BLaER1 (cell line): Measurements from ENCODE around the gene RNU11.
"Not testable (repeated sequence)": the region's sequence is repeated elsewhere in the genome, so short reads cannot be mapped to it uniquely, and the experiment has no call there.

ENCODE experiments used
- H3K27ac ChIP-seq: shearing (Covaris generic); formaldehyde crosslinking; 2 replicates; pipeline ENCODE4 v1.8.1; 2022
- H3K27me3 ChIP-seq: shearing (Covaris generic); formaldehyde crosslinking; 2 replicates; pipeline ENCODE4 v1.8.1; 2022
- H3K36me3 ChIP-seq: shearing (Covaris generic); formaldehyde crosslinking; 2 replicates; pipeline ENCODE4 v1.8.1; 2022
- H3K4me1 ChIP-seq: shearing (Covaris generic); formaldehyde crosslinking; 2 replicates; pipeline ENCODE4 v1.8.1; 2022
- H3K4me2 ChIP-seq: shearing (Covaris generic); formaldehyde crosslinking; 2 replicates; pipeline ENCODE4 v1.8.1; 2022
- H3K4me3 ChIP-seq: shearing (Covaris generic); formaldehyde crosslinking; 2 replicates; pipeline ENCODE4 v1.8.1; 2022
- H3K9ac ChIP-seq: shearing (Covaris generic); formaldehyde crosslinking; 2 replicates; pipeline ENCODE4 v1.8.1; 2022
- H3K9me3 ChIP-seq: shearing (Covaris generic); formaldehyde crosslinking; 2 replicates; pipeline ENCODE4 v1.8.1; 2022
- H4K20me1 ChIP-seq: shearing (Covaris generic); formaldehyde crosslinking; 2 replicates; pipeline ENCODE4 v1.8.1; 2022
- Cebpa-rat ChIP-seq: shearing (Covaris generic); IDR thresholded peaks from 2 replicates; pipeline ENCODE4 v1.8.1; 2022

RNU11 gene

DNA sequence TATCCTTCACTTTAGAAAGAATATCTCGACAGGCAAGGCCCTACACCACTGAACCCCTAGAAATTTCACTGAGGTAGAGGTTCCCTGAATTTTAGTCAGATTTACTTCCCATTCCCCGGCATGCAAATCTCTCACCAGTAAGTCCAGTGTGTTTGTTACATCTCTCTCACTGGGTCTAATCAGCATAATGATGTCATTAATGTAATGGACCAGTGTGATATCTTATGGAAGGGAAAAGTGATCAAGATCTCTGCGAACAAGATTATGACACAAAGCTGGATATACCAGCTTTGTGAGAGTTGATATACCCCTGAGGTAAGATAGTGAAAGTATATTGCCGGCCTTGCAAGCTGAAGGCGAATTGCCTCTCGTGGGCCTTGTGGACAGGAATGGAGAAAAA lies 7.9 kb downstream of the RNU11 start:
- Histone ChIP-seq H3K27ac (no peak overlapping the region), H3K4me3 (no peak overlapping the region), H3K4me1 (no peaks in the 10 kb centered on the region), H3K9me3 (no peaks in the 10 kb centered on the region), H3K4me2 (no peak overlapping the region), H3K36me3 (no peaks in the 10 kb centered on the region), H4K20me1 (no peaks in the 10 kb centered on the region), H3K27me3 (no peaks in the 10 kb centered on the region), H3K9ac (no peak overlapping the region)
- TF ChIP-seq Cebpa-rat = no peak

DNA sequence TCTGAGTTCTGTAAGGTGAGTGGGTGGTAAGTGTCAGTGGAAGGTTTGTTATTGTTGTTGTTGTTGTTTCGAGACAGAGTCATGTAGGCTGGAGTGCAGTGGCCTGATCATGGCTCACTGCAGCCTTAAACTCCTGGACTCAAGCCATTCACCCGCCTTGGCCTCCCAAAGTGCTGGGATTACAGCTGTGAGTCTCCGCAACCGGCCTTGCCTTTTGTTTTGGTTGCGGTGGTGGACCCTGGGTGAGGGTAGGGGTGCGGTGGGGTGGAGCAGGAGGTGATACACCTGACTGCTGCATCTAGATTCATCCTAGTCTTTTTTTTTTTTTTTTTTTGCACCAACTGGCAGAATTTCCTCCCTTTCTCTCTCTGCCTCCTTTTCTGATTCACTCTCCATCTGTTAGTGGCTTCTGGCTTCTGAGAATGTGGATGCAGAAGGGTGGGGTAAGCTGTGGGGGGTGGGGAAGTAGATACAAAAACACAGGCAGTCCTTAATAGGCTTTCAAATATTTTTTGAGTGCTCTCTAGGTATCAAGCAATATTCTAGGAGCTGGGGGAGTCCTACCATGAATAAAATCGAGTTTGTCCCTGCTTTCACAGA lies 15.6 kb downstream of the RNU11 start:
- Histone ChIP-seq H3K4me2 (no peak overlapping the region), H3K4me3 (no peak overlapping the region), H3K36me3 (no peaks in the 10 kb centered on the region), H3K9ac (no peak overlapping the region), H3K27ac (no peak overlapping the region), H3K9me3 (no peaks in the 10 kb centered on the region), H4K20me1 (no peaks in the 10 kb centered on the region), H3K4me1 (peaks cover 17% of the 10 kb centered on the region), H3K27me3 (no peaks in the 10 kb centered on the region)
- TF ChIP-seq Cebpa-rat = no peak

DNA sequence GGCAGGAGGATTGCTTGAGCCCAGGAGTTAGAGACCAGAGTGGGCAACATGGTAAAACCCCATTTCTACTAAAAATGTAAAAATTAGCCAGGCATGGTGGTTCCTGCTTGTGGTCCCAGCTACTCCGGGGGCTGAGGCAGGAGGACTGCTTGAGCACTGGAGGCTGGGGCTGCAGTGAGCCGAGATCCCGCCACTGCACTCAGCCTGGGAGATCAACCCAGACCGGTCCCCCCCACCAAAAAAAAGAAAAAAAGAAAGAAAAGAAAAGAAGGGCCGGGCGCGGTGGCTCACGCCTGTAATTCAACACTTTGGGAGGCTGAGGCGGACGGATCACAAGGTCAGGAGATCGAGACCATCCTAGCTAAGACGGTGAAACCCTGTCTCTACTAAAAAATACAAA lies 18.4 kb downstream of the RNU11 start:
- TF ChIP-seq Cebpa-rat = no peak
- Histone ChIP-seq H3K36me3 (no peaks in the 10 kb centered on the region; the same call in 1 of the 2 replicates), H3K4me3 (no peak overlapping the region), H3K27me3 (no peaks in the 10 kb centered on the region), H3K27ac (0 out of 2 replicates have a peak overlapping the region, but pooled peaks have one; percentile 26), H4K20me1 (no peaks in the 10 kb centered on the region), H3K9me3 (no peaks in the 10 kb centered on the region), H3K4me1 (peaks cover 25% of the 10 kb centered on the region), H3K4me2 (no peak overlapping the region), H3K9ac (no peak overlapping the region)

DNA sequence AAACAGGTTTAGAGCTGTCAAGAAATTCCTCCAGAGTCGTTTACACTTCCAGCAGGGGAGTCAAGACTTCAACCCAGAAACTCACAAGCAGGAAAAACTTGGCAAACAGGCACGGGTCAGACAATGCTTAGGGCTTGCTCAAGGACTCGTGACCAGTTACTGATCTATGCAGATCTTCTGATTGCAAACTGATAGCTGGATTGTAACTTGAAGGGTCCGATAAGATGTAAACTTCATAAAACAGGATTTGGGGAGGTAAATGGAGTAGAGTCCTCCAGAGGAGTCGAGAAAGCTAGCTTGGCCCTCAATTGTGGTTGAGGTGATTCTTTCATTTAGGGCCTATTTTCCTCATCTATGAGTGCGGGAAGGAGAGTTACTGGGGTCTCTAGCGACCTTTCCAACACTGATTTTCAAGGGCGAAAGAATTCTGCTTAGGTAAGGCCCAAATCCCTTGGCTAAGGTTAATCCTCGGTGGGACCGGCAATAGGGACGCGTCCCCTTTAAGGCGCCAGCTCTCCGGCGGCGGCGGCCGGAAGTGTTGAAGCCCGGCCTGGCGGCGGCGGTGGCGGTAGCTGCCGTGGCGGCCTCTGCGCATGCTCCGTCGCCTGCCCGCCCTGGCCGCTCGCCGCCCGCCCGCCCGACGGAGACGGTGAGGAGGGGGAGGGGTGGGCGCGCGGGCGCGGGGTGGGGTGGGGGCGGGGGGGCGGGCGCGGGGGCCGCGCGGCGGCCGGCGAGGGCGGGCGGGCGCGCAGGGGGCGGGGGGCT lies 20.0 kb downstream of the RNU11 start, which contains the start of gene GMEB1:
Gene GMEB1 (plus strand): TSS at position 594 of the 765 bp plus-strand sequence. CDS start 14,829 bp downstream, outside the sequence.
- no peak for TF ChIP-seq Cebpa-rat
- Histone ChIP-seq H3K27ac (peak within 1 kb of the TSS; percentile 99), H3K4me3 (peak within 1 kb of the TSS; percentile 100), H3K9ac (peak within 1 kb of the TSS; percentile 97), H3K36me3 (peaks cover 4% of the 10 kb centered on the region), H3K4me2 (peak within 1 kb of the TSS; percentile 98), H3K9me3 (no peaks in the 10 kb centered on the region), H4K20me1 (no peaks in the 10 kb centered on the region), H3K4me1 (peaks cover 25% of the 10 kb centered on the region), H3K27me3 (no peaks in the 10 kb centered on the region)

DNA sequence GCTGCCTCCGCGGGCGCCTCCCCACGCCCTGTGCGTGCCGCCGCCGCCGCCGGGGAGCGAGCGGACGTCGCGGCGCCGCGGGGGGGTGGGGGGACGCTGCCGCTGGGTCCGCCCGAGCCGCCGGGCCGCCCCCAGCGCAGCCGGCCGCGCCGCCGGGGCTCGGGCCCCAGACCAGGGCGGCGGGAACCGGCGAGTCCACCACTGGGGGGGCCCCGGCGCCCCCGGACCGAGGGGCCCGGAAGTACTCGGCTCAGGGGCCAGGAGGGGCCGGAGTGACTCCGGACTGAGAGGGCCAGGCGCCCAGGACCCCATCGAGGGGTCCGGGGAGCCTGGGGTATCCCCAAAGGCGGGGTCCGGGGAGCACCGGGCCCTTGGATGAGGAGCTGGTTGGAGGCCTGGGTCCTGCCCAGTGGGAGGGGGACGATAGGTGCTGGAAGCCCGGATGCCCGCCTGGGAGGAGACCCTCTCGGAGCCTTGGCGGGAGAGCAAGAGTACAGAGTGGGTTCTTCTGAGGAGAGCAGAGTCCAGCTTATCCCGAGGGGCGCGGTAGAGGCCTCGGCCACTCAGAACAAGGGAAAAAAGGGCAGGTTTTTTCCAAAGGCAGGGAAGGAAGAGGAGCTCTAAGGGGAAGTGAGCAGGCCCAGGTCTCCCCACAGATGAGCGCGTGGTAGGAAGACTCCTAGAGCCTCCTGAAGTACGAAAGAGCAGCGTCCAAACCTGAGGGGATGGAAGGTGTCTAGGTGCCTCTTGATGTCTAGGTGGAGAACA lies 20.7 kb downstream of the RNU11 start:
- Histone ChIP-seq H3K36me3 (peaks cover 12% of the 10 kb centered on the region), H3K4me3 (peak overlapping the region; percentile 100), H3K4me2 (peak overlapping the region; percentile 98), H3K4me1 (peaks cover 25% of the 10 kb centered on the region), H3K9me3 (no peaks in the 10 kb centered on the region), H3K27ac (peak overlapping the region; percentile 99), H4K20me1 (no peaks in the 10 kb centered on the region), H3K9ac (peak overlapping the region; percentile 97), H3K27me3 (no peaks in the 10 kb centered on the region)
- TF ChIP-seq Cebpa-rat = no peak

DNA sequence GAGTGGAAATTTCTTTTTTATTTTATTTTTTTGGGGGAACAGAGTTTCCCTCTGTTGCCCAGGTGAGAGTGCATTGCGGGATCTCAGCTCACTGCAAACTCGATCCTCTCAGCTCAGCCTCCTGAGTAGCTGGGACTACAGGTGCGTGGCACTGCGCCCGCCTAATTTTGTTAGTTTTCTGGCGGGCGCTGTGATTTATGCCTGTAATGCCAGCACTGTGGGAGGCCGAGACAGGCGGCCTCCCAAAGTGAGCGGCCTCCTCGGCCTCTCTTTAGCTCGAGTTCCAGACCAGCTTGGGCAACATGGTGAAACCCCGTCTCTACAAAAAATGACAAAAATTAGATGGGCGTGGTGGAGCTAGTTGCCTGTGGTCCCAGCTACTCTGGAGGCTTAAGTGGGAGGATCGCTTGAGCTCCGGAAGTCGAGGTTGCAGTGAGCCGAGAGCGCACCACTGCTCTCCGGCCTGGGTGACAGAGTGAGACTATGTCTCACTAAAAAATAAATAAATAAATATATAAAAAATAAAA lies 22.9 kb downstream of the RNU11 start:
- Histone ChIP-seq H3K27me3 (no peaks in the 10 kb centered on the region), H3K9ac (no peak overlapping the region), H3K36me3 (peaks cover 15% of the 10 kb centered on the region), H3K4me3 (no peak overlapping the region), H3K27ac (no peak overlapping the region), H3K4me2 (no peak overlapping the region), H3K4me1 (peaks cover 25% of the 10 kb centered on the region), H3K9me3 (no peaks in the 10 kb centered on the region), H4K20me1 (no peaks in the 10 kb centered on the region)
- no peak for TF ChIP-seq Cebpa-rat

DNA sequence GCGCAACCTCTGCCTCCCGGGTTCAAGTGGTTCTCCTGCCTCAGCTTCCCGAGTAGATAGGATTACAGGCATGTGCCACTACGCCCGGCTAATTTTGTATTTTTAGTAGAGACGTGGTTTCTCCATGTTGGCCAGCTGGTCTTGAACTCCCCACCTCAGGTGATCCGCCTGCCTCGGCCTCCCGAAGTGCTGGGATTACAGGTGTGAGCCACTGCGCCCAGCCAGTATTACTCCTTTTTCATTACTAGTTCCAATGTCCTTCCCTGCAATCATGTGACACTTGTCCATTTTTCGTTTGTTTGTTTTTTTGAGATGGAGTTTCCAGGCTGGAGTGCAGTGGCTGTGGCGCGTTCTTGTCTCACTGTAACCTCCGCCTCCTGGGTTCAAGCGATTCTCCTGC lies 24.6 kb downstream of the RNU11 start:
- H3K4me2 ChIP-seq, H4K20me1 ChIP-seq, H3K4me3 ChIP-seq, H3K27ac ChIP-seq, H3K27me3 ChIP-seq, H3K9ac ChIP-seq, H3K9me3 ChIP-seq: not testable (repeated sequence)
- H3K36me3 ChIP-seq = peaks cover 15% of the 10 kb centered on the region
- H3K4me1 ChIP-seq = peaks cover 11% of the 10 kb centered on the region

DNA sequence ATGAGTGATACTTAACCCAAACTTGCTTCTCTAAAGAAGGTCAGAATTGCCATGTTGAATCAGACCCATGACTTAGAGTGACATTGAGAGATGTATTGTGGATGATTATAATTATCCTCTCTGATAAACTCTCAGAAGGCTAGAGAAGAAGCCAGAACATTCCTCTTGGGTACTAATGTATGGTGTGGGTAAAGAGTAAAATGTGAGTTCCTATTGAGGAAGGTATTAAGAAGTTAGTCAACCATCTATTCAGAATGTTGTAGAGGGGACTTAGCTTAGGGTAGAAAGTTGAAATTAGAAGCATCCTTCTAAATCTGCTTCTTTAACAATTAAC lies 27.5 kb downstream of the RNU11 start:
- no peak overlapping the region for H3K4me3 ChIP-seq
- peaks cover 26% of the 10 kb centered on the region for H3K36me3 ChIP-seq
- no peak overlapping the region for H3K27ac ChIP-seq

DNA sequence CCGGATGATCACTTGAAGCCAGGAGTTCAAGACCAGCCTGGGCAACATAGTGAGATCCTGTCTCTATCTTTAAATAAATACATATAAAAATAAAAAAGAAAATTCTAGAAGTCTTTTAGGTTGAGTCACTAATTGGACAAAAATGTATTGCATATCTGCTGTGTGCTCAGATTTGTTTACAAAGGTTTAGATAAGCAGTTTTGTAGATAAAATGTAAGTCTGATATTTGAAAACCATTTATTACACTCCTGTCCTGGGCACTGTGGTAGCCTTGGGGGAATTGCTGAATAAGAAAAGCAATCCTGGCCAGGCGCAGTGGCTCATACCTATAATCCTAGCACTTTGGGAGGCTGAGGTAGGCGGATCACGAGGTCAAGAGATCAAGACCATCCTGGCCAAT lies 31.8 kb downstream of the RNU11 start:
- Histone ChIP-seq H3K27ac (no peak overlapping the region), H3K9me3 (no peaks in the 10 kb centered on the region), H3K4me2 (no peak overlapping the region), H3K9ac (no peak overlapping the region), H3K36me3 (peaks cover 53% of the 10 kb centered on the region), H3K27me3 (no peaks in the 10 kb centered on the region), H4K20me1 (0 out of 2 replicates have a peak, but pooled peaks cover 16% of the 10 kb centered on the region), H3K4me3 (no peak overlapping the region), H3K4me1 (peaks cover 24% of the 10 kb centered on the region)
- no peak for TF ChIP-seq Cebpa-rat

More for the DNA sequence above, 27.5 kb downstream of the RNU11 start:
- TF ChIP-seq Cebpa-rat = no peak
- H4K20me1 ChIP-seq = no peaks in the 10 kb centered on the region
- H3K4me1 ChIP-seq = peaks cover 4% of the 10 kb centered on the region; the same call in 1 of the 2 replicates
- H3K9me3 ChIP-seq = no peaks in the 10 kb centered on the region
- no peaks in the 10 kb centered on the region for H3K27me3 ChIP-seq
- no peak overlapping the region for H3K4me2 ChIP-seq
- H3K9ac ChIP-seq = no peak overlapping the region
